Stimulated activated CD4-positive, alpha-beta T cell treated with anti-CD3 and anti-CD28 coated beads, Interleukin-4, amount 100 ng/mL, for 1 hour (primary cell): ENCODE data around the gene MC3R.
"Not testable (repeated sequence)": the region's sequence is repeated elsewhere in the genome, so short reads cannot be mapped to it uniquely, and the experiment has no call there.

Experiments used
- DNase-seq: peaks from one replicate; pipeline ENCODE4 v3.0.0-alpha.2; 2020

Gene MC3R

GRCh38 chr20:56247954-56248782, at the start of gene MC3R:
Gene MC3R (plus strand): TSS chr20:56248732. CDS start chr20:56248844, 112 bp downstream.
- DNase-seq = peak; percentile 38

GRCh38 chr20:56200456-56200855, 48.1 kb upstream of the MC3R start:
- DNase-seq = no peak

GRCh38 chr20:56202493-56203077, 45.9 kb upstream of the MC3R start:
- DNase-seq = no peak

GRCh38 chr20:56204206-56204605, 44.3 kb upstream of the MC3R start:
- DNase-seq = no peak

GRCh38 chr20:56205346-56205745, 43.2 kb upstream of the MC3R start:
- DNase-seq = no peak

- DNase-seq = no peak
Observed at GRCh38 chr20:56207656-56208055, 40.9 kb upstream of the MC3R start.

GRCh38 chr20:56208121-56208520, 40.4 kb upstream of the MC3R start:
- DNase-seq = no peak

GRCh38 chr20:56211051-56211450, 37.5 kb upstream of the MC3R start:
- DNase-seq = no peak

- DNase-seq = no peak
Observed at GRCh38 chr20:56212091-56212490, 36.4 kb upstream of the MC3R start.

- DNase-seq = no peak
Observed at GRCh38 chr20:56213321-56213720, 35.2 kb upstream of the MC3R start.

- no peak for DNase-seq
Observed at GRCh38 chr20:56215115-56215514, 33.4 kb upstream of the MC3R start.

- DNase-seq = no peak
Observed at GRCh38 chr20:56217829-56218228, 30.7 kb upstream of the MC3R start.

- DNase-seq = not testable (repeated sequence)
Observed at GRCh38 chr20:56221186-56221585, 27.3 kb upstream of the MC3R start.

GRCh38 chr20:56222201-56222600, 26.3 kb upstream of the MC3R start:
- no peak for DNase-seq

GRCh38 chr20:56222945-56223344, 25.6 kb upstream of the MC3R start:
- no peak for DNase-seq

- DNase-seq = no peak
Observed at GRCh38 chr20:56223352-56223751, 25.2 kb upstream of the MC3R start.

GRCh38 chr20:56228021-56228420, 20.5 kb upstream of the MC3R start:
- no peak for DNase-seq

GRCh38 chr20:56229812-56230211, 18.7 kb upstream of the MC3R start:
- no peak for DNase-seq

- no peak for DNase-seq
Observed at GRCh38 chr20:56234110-56234509, 14.4 kb upstream of the MC3R start.

GRCh38 chr20:56237335-56237734, 11.2 kb upstream of the MC3R start:
- no peak for DNase-seq

- no peak for DNase-seq
Observed at GRCh38 chr20:56244259-56244658, 4.3 kb upstream of the MC3R start.

GRCh38 chr20:56245761-56246160, 2.8 kb upstream of the MC3R start:
- no peak for DNase-seq

- DNase-seq = peak; percentile 15
Observed at GRCh38 chr20:56249244-56249955, 868 bp downstream of the MC3R start.

- no peak for DNase-seq
Observed at GRCh38 chr20:56249956-56250355, 1.4 kb downstream of the MC3R start.
